GM06990 (cell line): ENCODE measurements around the gene DPYSL4.

Source experiments
- DNase-seq: peaks from one replicate; pipeline ENCODE4 v3.0.0-alpha.2; 2011; ENCODE audit not compliant: insufficient read length; ENCODE audit errors: extremely low read depth
- H3K27me3 ChIP-seq: replicated peaks from 2 replicates; pipeline ENCODE4 v1.6.0; 2011; ENCODE audit warnings: low read length; ENCODE audit not compliant: control insufficient read depth, insufficient read depth
- H3K36me3 ChIP-seq: 2 replicates; pipeline ENCODE4 v1.5.1; 2011; ENCODE audit warnings: low read length; ENCODE audit not compliant: control insufficient read depth, insufficient read depth
- H3K4me3 ChIP-seq: replicated peaks from 2 replicates; pipeline ENCODE4 v1.5.1; 2011; ENCODE audit warnings: low read depth, mild to moderate bottlenecking, control low read depth, low read length
- CTCF ChIP-seq: IDR thresholded peaks from 2 replicates; pipeline ENCODE4 v1.5.1; 2011; ENCODE audit warnings: low read length, control low read depth, mild to moderate bottlenecking, inconsistent platforms; ENCODE audit not compliant: insufficient read depth, poor library complexity, severe bottlenecking

DPYSL4 gene

GRCh38 chr10:132186488-132187429 is at the start of gene DPYSL4:
TSS of gene DPYSL4 (plus strand) at chr10:132186948. CDS start at chr10:132187064, 116 bp downstream.
- Histone ChIP-seq H3K4me3 (no peak within 1 kb of the TSS), H3K27me3 (no peaks in the 10 kb centered on the region; the same call in 1 of the 2 replicates)

GRCh38 chr10:132137111-132138072 is 49.4 kb upstream of the DPYSL4 start:
- no peak for DNase-seq
- no peak for TF ChIP-seq CTCF
- no peaks in the 10 kb centered on the region for H3K27me3 ChIP-seq
- no peak overlapping the region for H3K4me3 ChIP-seq
- H3K36me3 ChIP-seq = no peaks in the 10 kb centered on the region

More at GRCh38 chr10:132186488-132187429, at the start of gene DPYSL4:
- no peak for DNase-seq
- no peak for TF ChIP-seq CTCF
- H3K36me3 ChIP-seq = no peaks in the 10 kb centered on the region

GRCh38 chr10:132138133-132138532 is 48.6 kb upstream of the DPYSL4 start:
- Histone ChIP-seq H3K36me3 (no peaks in the 10 kb centered on the region), H3K27me3 (no peaks in the 10 kb centered on the region), H3K4me3 (no peak overlapping the region)
- no peak for DNase-seq
- TF ChIP-seq CTCF = no peak

GRCh38 chr10:132138596-132138995 is 48.2 kb upstream of the DPYSL4 start:
- no peak for DNase-seq
- TF ChIP-seq CTCF = no peak
- no peaks in the 10 kb centered on the region for H3K36me3 ChIP-seq
- no peak overlapping the region for H3K4me3 ChIP-seq
- H3K27me3 ChIP-seq = no peaks in the 10 kb centered on the region

GRCh38 chr10:132139526-132139925 is 47.2 kb upstream of the DPYSL4 start:
- no peak for TF ChIP-seq CTCF
- Histone ChIP-seq H3K36me3 (no peaks in the 10 kb centered on the region), H3K4me3 (no peak overlapping the region), H3K27me3 (no peaks in the 10 kb centered on the region)
- no peak for DNase-seq
